Stomach (tissue), 4 donors: Measurements from ENCODE around the gene DNAH6.

Experiments
- EP300 ChIP-seq: sonication (generic); formaldehyde crosslinking; IDR thresholded peaks from one replicate; pipeline ENCODE4 v1.6.1; 2017; ENCODE audit warnings: antibody characterized with exemption
- POLR2A ChIP-seq, 4 donors: fragments of 450-650 bp; IDR thresholded peaks; one replicate each; pipeline ENCODE4 v1.6.1; 2016; ENCODE audit warnings: antibody characterized with exemption in 4 of 4, control low read depth in 2 of 4, mild to moderate bottlenecking in 1 of 4, moderate library complexity in 1 of 4
- POLR2AphosphoS5 ChIP-seq, 3 donors: sonication (generic); formaldehyde crosslinking; IDR thresholded peaks; one replicate each; pipeline ENCODE4 v1.6.1; 2016; ENCODE audit warnings: antibody characterized with exemption in 3 of 3
- TF ChIP-seq, protein P1 (sequence below), 7 experiments: fragments of 450-650 bp in 4 of 7; fragments of 200-600 bp in 3 of 7; sonication (generic) in 3 of 7; IDR thresholded peaks; one replicate each; pipeline ENCODE4 v1.5.1; 2016 to 2019; ENCODE audit warnings: antibody characterized with exemption in 7 of 7, control low read depth in 2 of 7, mild to moderate bottlenecking in 1 of 7

DNA sequence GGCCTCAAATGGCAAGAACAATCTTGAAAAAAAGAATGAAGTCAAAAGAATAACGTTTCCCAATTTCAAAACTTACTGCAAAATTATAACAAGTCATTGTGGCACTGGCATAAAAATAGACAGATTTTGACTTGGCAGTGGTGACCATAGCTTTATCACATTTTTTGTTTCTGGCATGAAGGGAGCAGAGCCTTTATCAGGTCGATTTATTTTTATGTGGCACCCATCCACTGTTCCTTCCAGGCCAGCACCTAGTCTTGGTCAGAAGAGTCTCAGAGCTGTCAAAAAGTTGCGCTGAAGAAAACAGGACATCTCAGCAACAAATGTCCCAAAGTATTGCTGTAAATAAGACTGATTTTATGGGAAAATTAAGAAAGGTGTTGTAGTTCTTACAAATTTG is 272.2 kb downstream of the DNAH6 start:
- no peak for TF ChIP-seq POLR2A (IDR thresholded peaks at IDR 0.05)
- no peak for TF ChIP-seq POLR2AphosphoS5 (IDR thresholded peaks at IDR 0.05)
- TF ChIP-seq, protein P1, sequence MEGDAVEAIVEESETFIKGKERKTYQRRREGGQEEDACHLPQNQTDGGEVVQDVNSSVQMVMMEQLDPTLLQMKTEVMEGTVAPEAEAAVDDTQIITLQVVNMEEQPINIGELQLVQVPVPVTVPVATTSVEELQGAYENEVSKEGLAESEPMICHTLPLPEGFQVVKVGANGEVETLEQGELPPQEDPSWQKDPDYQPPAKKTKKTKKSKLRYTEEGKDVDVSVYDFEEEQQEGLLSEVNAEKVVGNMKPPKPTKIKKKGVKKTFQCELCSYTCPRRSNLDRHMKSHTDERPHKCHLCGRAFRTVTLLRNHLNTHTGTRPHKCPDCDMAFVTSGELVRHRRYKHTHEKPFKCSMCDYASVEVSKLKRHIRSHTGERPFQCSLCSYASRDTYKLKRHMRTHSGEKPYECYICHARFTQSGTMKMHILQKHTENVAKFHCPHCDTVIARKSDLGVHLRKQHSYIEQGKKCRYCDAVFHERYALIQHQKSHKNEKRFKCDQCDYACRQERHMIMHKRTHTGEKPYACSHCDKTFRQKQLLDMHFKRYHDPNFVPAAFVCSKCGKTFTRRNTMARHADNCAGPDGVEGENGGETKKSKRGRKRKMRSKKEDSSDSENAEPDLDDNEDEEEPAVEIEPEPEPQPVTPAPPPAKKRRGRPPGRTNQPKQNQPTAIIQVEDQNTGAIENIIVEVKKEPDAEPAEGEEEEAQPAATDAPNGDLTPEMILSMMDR (IDR thresholded peaks at IDR 0.05): no peak
- TF ChIP-seq EP300: no peak
